Common myeloid progenitor, CD34-positive (primary cell): ENCODE measurements around the gene SPTBN1.

Experiments used
- CTCF ChIA-PET: fragments of 350-600 bp; sonication (Branson Sonifier 250); formaldehyde crosslinking; loops from one replicate; lab custom pipeline; 2021; ENCODE audit warnings: antibody characterized with exemption; lab: Charles Lee
- POLR2A ChIA-PET: fragments of 350-600 bp; sonication (Branson Sonifier 250); formaldehyde crosslinking; loops from one replicate; lab custom pipeline; 2021; ENCODE audit warnings: antibody characterized with exemption; lab: Charles Lee
- DNase-seq, 3 donors: peaks; one replicate each; pipeline versions ENCODE4 v3.0.0 to v3.0.0-alpha.2; 2013
- H3K27ac ChIP-seq, 2 experiments: 1 replicate in 1 of 2; 2 replicates in 1 of 2; pipeline ENCODE4 v1.7.0; 2013; ENCODE audit warnings: inconsistent platforms in 2 of 2, low read length in 2 of 2, mild to moderate bottlenecking in 2 of 2, low read depth in 1 of 2, moderate library complexity in 1 of 2; ENCODE audit not compliant: severe bottlenecking in 2 of 2, insufficient read depth in 1 of 2, poor library complexity in 1 of 2
- H3K27me3 ChIP-seq, 5 experiments: replicated peaks in 2 of 5; 1 replicate in 3 of 5; 2 replicates in 2 of 5; pipeline versions ENCODE4 v1.6.1 to v1.7.0; 2013; ENCODE audit warnings: low read length in 4 of 5, mild to moderate bottlenecking in 2 of 5, moderate library complexity in 2 of 5, inconsistent platforms in 1 of 5; ENCODE audit not compliant: insufficient read depth in 5 of 5, control insufficient read depth in 4 of 5
- H3K36me3 ChIP-seq, 4 experiments: 1 replicate in 2 of 4; 2 replicates in 2 of 4; pipeline versions ENCODE4 v1.6.1 to v1.7.0; 2013; ENCODE audit warnings: low read length in 3 of 4, control low read depth in 1 of 4, mild to moderate bottlenecking in 1 of 4; ENCODE audit not compliant: control insufficient read depth in 4 of 4, insufficient read depth in 4 of 4
- H3K4me1 ChIP-seq, 4 experiments: 1 replicate in 3 of 4; 2 replicates in 1 of 4; pipeline versions ENCODE4 v1.6.1 to v1.7.1; 2013; ENCODE audit warnings: low read length in 3 of 4, mild to moderate bottlenecking in 3 of 4, control low read depth in 1 of 4, inconsistent platforms in 1 of 4, moderate library complexity in 1 of 4; ENCODE audit not compliant: control insufficient read depth in 4 of 4, insufficient read depth in 4 of 4; ENCODE audit errors: control extremely low read depth in 1 of 4
- H3K4me3 ChIP-seq, 7 experiments: 1 replicate in 4 of 7; 2 replicates in 3 of 7; pipeline versions ENCODE4 v1.5.1 to v1.7.0; 2013; ENCODE audit warnings: mild to moderate bottlenecking in 7 of 7, low read length in 6 of 7, moderate library complexity in 6 of 7, inconsistent platforms in 2 of 7, low read depth in 2 of 7, control low read depth in 1 of 7; ENCODE audit not compliant: insufficient read depth in 4 of 7, control insufficient read depth in 1 of 7; ENCODE audit errors: extremely low read depth in 1 of 7
- H3K9me3 ChIP-seq, 5 experiments: 1 replicate in 4 of 5; 2 replicates in 1 of 5; pipeline versions ENCODE4 v1.6.1 to v1.7.1; 2013; ENCODE audit warnings: low read length in 4 of 5, mild to moderate bottlenecking in 2 of 5, inconsistent platforms in 1 of 5, low read depth in 1 of 5, moderate library complexity in 1 of 5; ENCODE audit not compliant: control insufficient read depth in 4 of 5, insufficient read depth in 2 of 5; ENCODE audit errors: control extremely low read depth in 1 of 5
- WGBS: methylation state at CpG from one replicate; pipeline ENCODE4 v1.1.5; 2013; ENCODE audit not compliant: insufficient coverage; 5-methylcytosine and 5-hydroxymethylcytosine counted together

The SPTBN1 gene

GRCh38 chr2:54624591-54625071, 168.5 kb downstream of the SPTBN1 start:
- Histone ChIP-seq H3K36me3 (peaks cover 33 to 97% (median 73%) of the 10 kb centered on the region in 4 experiments), H3K27ac (no peak overlapping the region), H3K4me1 (no peaks in the 10 kb centered on the region), H3K4me3 (no peak overlapping the region), H3K9me3 (no peaks in the 10 kb centered on the region), H3K27me3 (no peaks in the 10 kb centered on the region)
- CTCF ChIA-PET = interaction anchor here (0.9 to 3.5 kb wide), 7 partner anchors 9 to 101 kb away, joined by 3 to 14 read pairs (median 4); no protein-coding TSS in a partner anchor
- POLR2A ChIA-PET = interaction anchor here (0.7 kb wide), 1 partner anchor 102 kb away, joined by 3 read pairs; no protein-coding TSS in a partner anchor
- WGBS = 92% methylated on average over 11 of the region's 12 CpGs
- DNase-seq = no peak

DNA sequence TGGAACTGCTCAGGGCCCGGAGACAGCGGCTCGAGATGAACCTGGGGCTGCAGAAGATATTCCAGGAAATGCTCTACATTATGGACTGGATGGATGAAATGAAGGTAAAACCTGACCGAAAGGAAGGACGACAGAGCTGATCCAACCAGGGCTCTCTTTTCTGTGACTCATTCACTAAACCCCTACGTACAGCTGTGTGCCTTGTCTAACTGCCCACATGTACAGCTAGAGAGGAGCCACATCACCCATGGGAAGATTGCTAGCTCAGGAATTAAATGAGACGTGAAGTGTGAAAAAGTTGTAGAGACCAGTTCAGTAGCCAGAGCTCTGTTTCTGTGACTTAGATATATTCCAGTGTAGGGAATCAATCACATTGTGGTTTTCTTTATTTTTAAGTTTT, 170.0 kb downstream of the SPTBN1 start:
- H3K36me3 ChIP-seq = peaks cover 37 to 97% (median 74%) of the 10 kb centered on the region in 4 experiments
- DNase-seq = no peak
- H3K4me3 ChIP-seq = no peak overlapping the region
- no peak overlapping the region for H3K27ac ChIP-seq
- WGBS = 97% methylated on average over 5 of the region's 7 CpGs
- POLR2A ChIA-PET = no interaction called here
- no peaks in the 10 kb centered on the region for H3K27me3 ChIP-seq
- no peaks in the 10 kb centered on the region for H3K9me3 ChIP-seq
- CTCF ChIA-PET = interaction anchor here (1.2 to 3.5 kb wide), 9 partner anchors 8 to 102 kb away, joined by 3 to 14 read pairs (median 5); no protein-coding TSS in a partner anchor
- H3K4me1 ChIP-seq = no peaks in the 10 kb centered on the region

- Histone ChIP-seq H3K27me3 (no peaks in the 10 kb centered on the region), H3K9me3 (no peaks in the 10 kb centered on the region), H3K4me1 (no peaks in the 10 kb centered on the region), H3K4me3 (no peak overlapping the region), H3K36me3 (peaks cover 39 to 97% (median 73%) of the 10 kb centered on the region in 4 experiments), H3K27ac (no peak overlapping the region)
- 100% methylated on average over 1 of the region's 2 CpGs for WGBS
- CTCF ChIA-PET = interaction anchor here (0.9 to 2.4 kb wide), 9 partner anchors 9 to 104 kb away, joined by 3 to 6 read pairs (median 5); no protein-coding TSS in a partner anchor
- POLR2A ChIA-PET = no interaction called here
- DNase-seq = no peak
Observed at GRCh38 chr2:54626884-54627283, 170.8 kb downstream of the SPTBN1 start.

- DNase-seq = no peak
- Histone ChIP-seq H3K4me3 (no peak overlapping the region), H3K9me3 (no peaks in the 10 kb centered on the region), H3K4me1 (no peaks in the 10 kb centered on the region), H3K27ac (no peak overlapping the region), H3K36me3 (peaks cover 35 to 97% (median 74%) of the 10 kb centered on the region in 4 experiments), H3K27me3 (no peaks in the 10 kb centered on the region)
- 98% methylated on average over 6 of the region's 6 CpGs for WGBS
- CTCF ChIA-PET = interaction anchor here (0.6 to 1.8 kb wide), 9 partner anchors 9 to 105 kb away, joined by 3 to 6 read pairs (median 4); no protein-coding TSS in a partner anchor
- POLR2A ChIA-PET = no interaction called here
Observed at GRCh38 chr2:54627973-54628372, 171.8 kb downstream of the SPTBN1 start.

- Histone ChIP-seq H3K9me3 (no peaks in the 10 kb centered on the region), H3K4me1 (no peaks in the 10 kb centered on the region), H3K4me3 (no peak overlapping the region), H3K27ac (no peak overlapping the region), H3K36me3 (peaks cover 31 to 97% (median 75%) of the 10 kb centered on the region in 4 experiments), H3K27me3 (no peaks in the 10 kb centered on the region)
- WGBS = 93% methylated on average over 5 of the region's 5 CpGs
- no peak for DNase-seq
- ChIA-PET POLR2A (no interaction called here), CTCF (interaction anchor here (0.6 to 1.8 kb wide), 5 partner anchors 10 to 106 kb away, joined by 3 to 6 read pairs (median 4); no protein-coding TSS in a partner anchor)
Observed at GRCh38 chr2:54628418-54628817, 172.3 kb downstream of the SPTBN1 start.

GRCh38 chr2:54628957-54629356, 172.8 kb downstream of the SPTBN1 start:
- POLR2A ChIA-PET = no interaction called here
- peaks cover 27 to 97% (median 76%) of the 10 kb centered on the region in 4 experiments for H3K36me3 ChIP-seq
- WGBS = 98% methylated on average over 30 of the region's 30 CpGs
- DNase-seq = no peak
- no peak overlapping the region for H3K27ac ChIP-seq
- CTCF ChIA-PET = interaction anchor here (0.6 to 3.1 kb wide), 3 partner anchors 10 to 105 kb away, joined by 4 to 8 read pairs (median 4); no protein-coding TSS in a partner anchor
- H3K9me3 ChIP-seq = no peaks in the 10 kb centered on the region
- H3K4me1 ChIP-seq = no peaks in the 10 kb centered on the region
- H3K27me3 ChIP-seq = no peaks in the 10 kb centered on the region
- H3K4me3 ChIP-seq = no peak overlapping the region

- Histone ChIP-seq H3K9me3 (no peaks in the 10 kb centered on the region), H3K27ac (no peak overlapping the region), H3K36me3 (peaks cover 27 to 98% (median 78%) of the 10 kb centered on the region in 4 experiments), H3K27me3 (no peaks in the 10 kb centered on the region), H3K4me1 (no peaks in the 10 kb centered on the region), H3K4me3 (no peak overlapping the region)
- POLR2A ChIA-PET = no interaction called here
- WGBS = 97% methylated on average over 20 of the region's 20 CpGs
- CTCF ChIA-PET = interaction anchor here (0.7 to 3.1 kb wide), 2 partner anchors 8 to 36 kb away, joined by 3 to 8 read pairs; no protein-coding TSS in a partner anchor
- no peak for DNase-seq
Observed at GRCh38 chr2:54629390-54629789, 173.3 kb downstream of the SPTBN1 start.
